HG03060 (cell line): Measurements from ENCODE around the gene AGBL3.
"Not testable (repeated sequence)": the region's sequence is repeated elsewhere in the genome, so short reads cannot be mapped to it uniquely, and the experiment has no call there.

Source experiments
- ATAC-seq: cut with Tn5 transposase; IDR thresholded peaks from one replicate; pipeline ENCODE4 v1.9.1; 2021; ENCODE audit warnings: low read depth, moderate number of reproducible peaks; ENCODE audit not compliant: unreplicated experiment

Gene AGBL3

GRCh38 chr7:135164357-135165061 lies 178.2 kb downstream of the AGBL3 start:
- ATAC-seq = no peak

GRCh38 chr7:135165862-135166261 lies 179.6 kb downstream of the AGBL3 start:
- no peak for ATAC-seq

- no peak for ATAC-seq
These were observed 180.2 kb downstream of the AGBL3 start for GRCh38 chr7:135166338-135166990.

GRCh38 chr7:135167365-135167917 lies 181.1 kb downstream of the AGBL3 start:
- ATAC-seq = no peak

- ATAC-seq = no peak
These were observed 181.7 kb downstream of the AGBL3 start for GRCh38 chr7:135168001-135168400.

- ATAC-seq = no peak
These were observed 182.3 kb downstream of the AGBL3 start for GRCh38 chr7:135168489-135169140.

GRCh38 chr7:135169141-135169963 lies 183.0 kb downstream of the AGBL3 start:
- peak; percentile 37 for ATAC-seq

GRCh38 chr7:135169964-135170273 lies 183.6 kb downstream of the AGBL3 start:
- peak; percentile 0 for ATAC-seq

- ATAC-seq = peak; percentile 47
These were observed 184.1 kb downstream of the AGBL3 start, which contains the start of gene CYREN for GRCh38 chr7:135170274-135170997. CYREN (minus strand) TSS chr7:135170707; CDS start chr7:135168922, 1,785 bp downstream.

- peak; percentile 18 for ATAC-seq
These were observed 184.7 kb downstream of the AGBL3 start for GRCh38 chr7:135170998-135171481.

- ATAC-seq = not testable (repeated sequence)
These were observed 185.4 kb downstream of the AGBL3 start for GRCh38 chr7:135171581-135172291.

GRCh38 chr7:135173916-135174315 lies 187.6 kb downstream of the AGBL3 start:
- not testable (repeated sequence) for ATAC-seq

GRCh38 chr7:135174941-135175340 lies 188.6 kb downstream of the AGBL3 start:
- no peak for ATAC-seq

- no peak for ATAC-seq
These were observed 189.6 kb downstream of the AGBL3 start for GRCh38 chr7:135175931-135176330.

GRCh38 chr7:135177028-135177696 lies 190.9 kb downstream of the AGBL3 start:
- ATAC-seq = no peak

GRCh38 chr7:135178364-135178763 lies 192.1 kb downstream of the AGBL3 start:
- ATAC-seq = no peak

GRCh38 chr7:135179321-135179925 lies 193.1 kb downstream of the AGBL3 start:
- no peak for ATAC-seq

- no peak for ATAC-seq
These were observed 193.8 kb downstream of the AGBL3 start for GRCh38 chr7:135180122-135180521.
